NOMO-1 treated with DMSO at 0.1 percent for 48 hours (cell line): ENCODE data around the gene SLC30A7.

Experiments used
- DNase-seq: peaks from one replicate; lab custom pipeline; 2025; ENCODE audit not compliant: unreplicated experiment; lab: John Stamatoyannopoulos, UW

SLC30A7 gene

DNA sequence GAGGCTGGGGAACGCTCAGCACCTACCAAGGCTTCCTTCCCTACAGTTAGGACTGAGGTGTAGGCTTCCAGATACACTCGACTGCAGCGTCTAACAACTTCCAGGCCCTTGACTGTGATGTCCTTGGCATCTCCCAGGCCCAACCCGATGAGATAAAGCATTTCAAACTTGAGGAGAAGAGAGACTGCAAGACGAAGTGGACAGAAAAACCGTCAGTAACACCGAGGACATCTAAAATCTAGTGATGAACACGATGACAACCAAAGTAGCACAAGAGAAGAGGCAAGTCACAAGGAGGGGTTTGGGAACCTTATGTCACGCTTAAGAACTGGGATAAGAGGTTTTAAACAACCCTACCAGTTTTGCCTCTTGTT lies 129.4 kb downstream of the SLC30A7 start:
- DNase-seq = peak; percentile 52

DNA sequence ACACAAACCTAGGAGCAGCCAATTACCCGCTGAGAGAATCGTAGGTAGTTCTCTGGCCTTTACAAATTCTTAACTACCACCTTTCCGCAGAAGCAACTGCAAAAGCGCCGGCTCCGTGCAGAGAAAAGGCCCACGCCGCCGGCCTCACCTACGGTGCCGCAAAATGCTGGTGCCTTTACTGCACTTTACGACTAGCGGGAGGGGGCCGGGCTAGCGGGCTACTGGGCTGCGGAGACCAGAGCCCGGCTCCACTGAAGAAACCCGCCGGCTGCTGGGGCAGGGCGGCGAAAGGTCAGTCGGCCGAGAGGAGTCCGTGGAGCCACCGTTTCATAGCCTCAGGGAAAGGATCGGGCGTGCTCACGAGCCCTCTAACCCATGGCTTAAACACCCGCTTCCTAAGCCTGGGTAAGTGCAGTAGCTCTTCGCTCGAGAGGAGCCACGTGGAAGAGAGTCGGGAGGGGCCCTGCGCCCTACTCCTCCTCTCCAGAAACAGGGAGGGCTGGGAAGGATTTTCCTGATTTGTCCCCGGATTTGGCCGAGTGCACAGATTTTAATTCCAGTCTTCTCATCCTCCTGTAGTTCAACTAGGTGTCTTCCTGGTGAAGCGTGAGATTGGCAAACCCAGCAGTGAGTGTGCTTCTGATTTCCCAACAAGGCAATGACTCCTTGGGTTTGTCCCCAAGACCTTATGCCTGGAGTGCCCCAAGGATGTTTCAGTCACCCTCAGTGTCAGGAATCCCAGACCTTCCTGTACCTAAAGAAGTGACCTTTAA lies 130.0 kb downstream of the SLC30A7 start, which contains the start of gene DPH5:
TSS of gene DPH5 (minus strand) at position 128 of the 773 bp plus-strand sequence. CDS start 341 bp downstream, outside the sequence.
- DNase-seq = peak; percentile 84

DNA sequence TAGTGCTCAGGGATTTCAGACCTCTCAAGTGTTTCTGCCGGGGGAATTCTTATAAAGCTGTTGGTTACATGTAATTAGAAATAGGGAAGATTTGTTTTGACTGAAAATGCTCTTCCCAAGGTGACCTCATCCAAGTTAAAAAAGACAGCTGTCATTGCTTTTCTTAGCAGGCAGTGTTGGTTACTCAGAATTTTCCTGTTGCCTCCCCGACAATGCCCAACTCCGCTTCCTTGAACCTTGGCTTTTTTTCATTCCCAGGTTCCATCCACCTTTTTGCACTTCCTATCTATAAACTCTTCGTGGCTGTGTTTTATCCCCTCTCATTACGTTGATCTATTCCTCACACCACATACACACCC lies 130.5 kb downstream of the SLC30A7 start:
- DNase-seq = no peak

DNA sequence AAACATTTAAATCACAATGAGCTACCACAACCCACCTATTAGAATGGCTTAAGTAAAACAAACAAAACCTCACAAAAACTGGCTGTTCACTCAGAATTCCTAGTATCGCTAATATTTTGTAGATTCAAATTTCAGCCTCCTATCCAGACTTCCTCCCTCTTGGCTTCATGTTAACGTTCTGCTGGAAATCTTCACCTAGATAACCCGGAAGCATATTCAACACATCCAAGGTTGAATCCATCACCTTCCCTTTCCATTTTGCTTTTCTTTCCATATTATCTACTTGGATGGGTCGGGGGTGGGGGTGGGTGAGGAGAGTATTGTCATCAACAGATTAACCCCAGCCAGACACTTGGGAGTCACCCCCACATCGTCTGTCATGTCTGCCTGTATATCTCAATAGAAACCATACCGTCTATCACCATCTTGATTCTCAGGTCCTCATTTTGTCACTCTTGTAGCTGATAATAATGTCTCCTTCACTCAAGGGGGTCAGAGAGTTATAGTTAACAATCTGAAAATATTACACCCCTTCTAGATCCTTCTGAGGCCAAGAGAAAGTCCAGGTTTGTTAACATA lies 131.4 kb downstream of the SLC30A7 start:
- no peak for DNase-seq

DNA sequence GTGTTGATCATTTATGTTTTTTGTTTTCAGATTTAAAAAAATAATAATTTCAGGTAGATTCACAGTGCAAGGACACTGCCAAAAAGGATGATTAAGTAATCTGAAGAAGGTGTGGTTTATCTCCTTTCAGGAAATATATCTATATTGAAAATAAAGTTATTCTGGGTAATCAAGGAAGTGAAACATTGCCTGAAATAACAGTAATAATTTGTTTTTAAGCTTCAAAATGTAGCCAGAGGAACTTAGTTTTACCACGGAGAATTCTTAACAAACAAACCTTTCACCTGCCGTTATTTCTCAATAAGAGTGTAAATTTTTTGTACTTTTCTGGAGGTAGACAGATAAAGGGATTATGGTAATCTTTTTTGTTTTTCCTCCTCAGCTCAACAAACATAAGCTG lies 132.6 kb downstream of the SLC30A7 start:
- DNase-seq = peak; percentile 10

DNA sequence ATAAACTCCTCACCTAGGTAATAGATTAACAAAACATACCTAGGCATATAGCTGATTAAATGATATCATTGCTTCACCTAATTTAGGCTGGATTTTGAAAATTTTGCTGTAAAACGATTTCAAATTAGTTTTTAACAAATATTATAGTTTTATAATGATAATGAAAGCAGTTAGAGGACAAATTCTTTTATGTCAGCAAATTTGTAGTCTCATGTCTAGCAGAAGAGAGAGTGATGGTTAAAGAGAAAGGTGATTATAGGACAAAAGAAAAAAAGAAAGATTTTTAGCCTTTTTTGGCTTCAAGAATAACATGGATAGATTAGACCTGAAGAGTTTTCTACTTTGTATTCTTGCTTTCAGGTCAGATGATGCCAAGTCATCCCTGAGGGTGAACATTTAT lies 133.3 kb downstream of the SLC30A7 start:
- DNase-seq = no peak

DNA sequence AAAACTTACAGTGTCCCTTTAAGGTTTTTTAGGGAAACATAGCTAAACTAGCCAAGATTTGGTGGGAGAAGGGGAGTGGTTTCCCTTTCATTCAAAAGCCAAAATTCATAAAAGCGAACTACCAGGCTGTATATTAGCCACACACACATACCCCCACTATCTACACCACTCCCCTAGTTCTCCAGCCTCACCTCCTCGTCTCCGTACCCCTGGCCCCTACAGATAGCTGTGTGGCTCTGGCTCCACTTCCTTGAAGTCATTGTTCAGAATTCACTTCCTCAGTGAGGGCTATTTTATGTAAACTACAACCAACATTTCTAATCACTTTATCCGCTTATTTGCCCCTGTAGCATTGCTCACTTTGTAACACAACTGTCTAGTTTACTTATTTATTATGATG lies 135.0 kb downstream of the SLC30A7 start:
- DNase-seq = no peak
